Measurements from ENCODE around the gene KCNF1.

Gene KCNF1

DNA sequence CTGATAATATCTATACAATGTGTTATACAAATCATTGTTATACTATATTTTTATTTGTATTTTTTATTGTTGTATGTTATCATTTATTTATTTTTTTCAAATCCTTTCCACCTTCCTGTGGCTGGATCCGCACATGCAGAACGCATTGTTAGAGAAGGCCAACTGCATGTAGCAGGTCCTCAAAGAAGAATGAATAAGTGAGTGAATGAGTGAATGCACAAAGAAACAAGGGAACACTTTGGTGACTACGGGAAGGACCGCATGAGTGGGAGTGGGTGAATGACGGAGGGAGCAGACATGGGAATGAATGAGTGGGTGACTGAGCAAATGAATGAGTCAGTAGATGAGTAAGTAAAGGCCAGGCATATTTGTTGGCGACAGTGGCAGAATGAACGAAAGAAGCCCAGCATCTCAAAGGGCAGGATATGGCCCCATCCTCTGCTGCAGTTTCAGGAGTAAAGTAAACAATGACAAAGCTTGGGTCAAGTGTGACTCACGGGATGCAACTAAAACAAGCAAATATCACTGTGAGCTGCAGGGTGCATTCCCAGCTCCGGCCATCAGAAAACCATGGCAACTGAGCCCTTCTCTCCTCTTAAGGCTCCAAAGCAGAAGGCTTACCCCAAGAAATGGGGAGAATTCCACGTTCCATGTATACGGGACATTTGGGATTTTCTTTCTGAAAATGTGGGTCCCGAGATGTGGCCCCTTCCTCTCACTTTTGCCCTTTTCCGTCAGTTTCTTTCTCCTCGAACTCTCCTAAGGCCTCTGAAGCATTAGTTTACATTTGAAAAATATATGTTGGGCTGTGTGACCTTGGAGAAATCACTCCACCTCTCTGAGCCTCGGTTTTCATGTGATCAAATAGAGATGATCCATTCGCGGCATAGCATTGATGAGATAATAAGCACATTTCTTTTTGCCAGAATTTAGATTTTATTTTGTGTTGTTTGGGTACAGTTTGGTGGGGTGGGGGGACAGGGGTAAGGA, 24.5 kb downstream of the KCNF1 start (continued):
- TF ChIP-seq ESRRG (CRISPR knock-in tag; IDR thresholded peaks at IDR 0.05) (no peak), TOX (CRISPR knock-in tag; IDR thresholded peaks at IDR 0.05; ENCODE audit: borderline replicate concordance) (no peak), ZNF565 (CRISPR knock-in tag; conservative IDR thresholded peaks at IDR 0.05; ENCODE audit: low read depth) (no peak)

DNA sequence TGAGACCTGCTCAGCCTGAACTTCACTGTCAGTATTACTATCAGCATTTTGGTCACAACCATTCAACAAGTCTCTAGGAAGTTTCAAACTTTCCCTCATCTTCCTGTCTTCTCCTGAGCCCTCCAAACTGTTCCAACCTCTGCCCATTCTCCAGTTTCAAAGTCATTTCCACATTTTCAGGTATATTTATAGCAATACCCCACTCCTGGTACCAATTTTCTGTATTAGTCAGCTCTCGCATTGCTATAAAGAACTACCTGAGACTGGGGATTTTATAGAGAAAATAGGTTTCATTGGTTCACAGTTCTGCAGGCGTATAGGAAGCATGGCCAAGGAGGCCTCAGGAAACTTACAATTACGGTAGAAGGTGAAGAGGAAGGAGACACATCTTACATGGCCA, 27.3 kb downstream of the KCNF1 start:
- TF ChIP-seq BACH2 (CRISPR knock-in tag; IDR thresholded peaks at IDR 0.05; ENCODE audit: borderline replicate concordance) (no peak), ARNTL (CRISPR knock-in tag; IDR thresholded peaks at IDR 0.05; ENCODE audit: borderline replicate concordance, low read depth) (no peak), CSDC2 (CRISPR knock-in tag; IDR thresholded peaks at IDR 0.05) (no peak), GLIS3 (CRISPR knock-in tag; IDR thresholded peaks at IDR 0.05) (no peak), ZNF565 (CRISPR knock-in tag; conservative IDR thresholded peaks at IDR 0.05; ENCODE audit: low read depth) (no peak), TCF4 (CRISPR knock-in tag; IDR thresholded peaks at IDR 0.05; ENCODE audit: borderline replicate concordance) (no peak), ESRRG (CRISPR knock-in tag; IDR thresholded peaks at IDR 0.05) (no peak), ZC3H10 (CRISPR knock-in tag; IDR thresholded peaks at IDR 0.05) (no peak), OSR1 (CRISPR knock-in tag; IDR thresholded peaks at IDR 0.05) (no peak), ZNF8 (CRISPR knock-in tag; IDR thresholded peaks at IDR 0.05) (no peak), CREB5 (CRISPR knock-in tag; IDR thresholded peaks at IDR 0.05; ENCODE audit: low read depth) (no peak), RARB (CRISPR knock-in tag; IDR thresholded peaks at IDR 0.05) (no peak)
- TF ChIP-seq, protein P1, sequence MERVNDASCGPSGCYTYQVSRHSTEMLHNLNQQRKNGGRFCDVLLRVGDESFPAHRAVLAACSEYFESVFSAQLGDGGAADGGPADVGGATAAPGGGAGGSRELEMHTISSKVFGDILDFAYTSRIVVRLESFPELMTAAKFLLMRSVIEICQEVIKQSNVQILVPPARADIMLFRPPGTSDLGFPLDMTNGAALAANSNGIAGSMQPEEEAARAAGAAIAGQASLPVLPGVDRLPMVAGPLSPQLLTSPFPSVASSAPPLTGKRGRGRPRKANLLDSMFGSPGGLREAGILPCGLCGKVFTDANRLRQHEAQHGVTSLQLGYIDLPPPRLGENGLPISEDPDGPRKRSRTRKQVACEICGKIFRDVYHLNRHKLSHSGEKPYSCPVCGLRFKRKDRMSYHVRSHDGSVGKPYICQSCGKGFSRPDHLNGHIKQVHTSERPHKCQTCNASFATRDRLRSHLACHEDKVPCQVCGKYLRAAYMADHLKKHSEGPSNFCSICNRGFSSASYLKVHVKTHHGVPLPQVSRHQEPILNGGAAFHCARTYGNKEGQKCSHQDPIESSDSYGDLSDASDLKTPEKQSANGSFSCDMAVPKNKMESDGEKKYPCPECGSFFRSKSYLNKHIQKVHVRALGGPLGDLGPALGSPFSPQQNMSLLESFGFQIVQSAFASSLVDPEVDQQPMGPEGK (CRISPR knock-in tag; IDR thresholded peaks at IDR 0.05; ENCODE audit: borderline replicate concordance) = no peak
- TF ChIP-seq, protein P2, sequence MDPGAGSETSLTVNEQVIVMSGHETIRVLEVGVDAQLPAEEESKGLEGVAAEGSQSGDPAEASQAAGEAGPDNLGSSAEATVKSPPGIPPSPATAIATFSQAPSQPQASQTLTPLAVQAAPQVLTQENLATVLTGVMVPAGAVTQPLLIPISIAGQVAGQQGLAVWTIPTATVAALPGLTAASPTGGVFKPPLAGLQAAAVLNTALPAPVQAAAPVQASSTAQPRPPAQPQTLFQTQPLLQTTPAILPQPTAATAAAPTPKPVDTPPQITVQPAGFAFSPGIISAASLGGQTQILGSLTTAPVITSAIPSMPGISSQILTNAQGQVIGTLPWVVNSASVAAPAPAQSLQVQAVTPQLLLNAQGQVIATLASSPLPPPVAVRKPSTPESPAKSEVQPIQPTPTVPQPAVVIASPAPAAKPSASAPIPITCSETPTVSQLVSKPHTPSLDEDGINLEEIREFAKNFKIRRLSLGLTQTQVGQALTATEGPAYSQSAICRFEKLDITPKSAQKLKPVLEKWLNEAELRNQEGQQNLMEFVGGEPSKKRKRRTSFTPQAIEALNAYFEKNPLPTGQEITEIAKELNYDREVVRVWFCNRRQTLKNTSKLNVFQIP (CRISPR knock-in tag; IDR thresholded peaks at IDR 0.05; ENCODE audit: borderline replicate concordance, low read depth) = no peak
- ATAC-seq = no peak

DNA sequence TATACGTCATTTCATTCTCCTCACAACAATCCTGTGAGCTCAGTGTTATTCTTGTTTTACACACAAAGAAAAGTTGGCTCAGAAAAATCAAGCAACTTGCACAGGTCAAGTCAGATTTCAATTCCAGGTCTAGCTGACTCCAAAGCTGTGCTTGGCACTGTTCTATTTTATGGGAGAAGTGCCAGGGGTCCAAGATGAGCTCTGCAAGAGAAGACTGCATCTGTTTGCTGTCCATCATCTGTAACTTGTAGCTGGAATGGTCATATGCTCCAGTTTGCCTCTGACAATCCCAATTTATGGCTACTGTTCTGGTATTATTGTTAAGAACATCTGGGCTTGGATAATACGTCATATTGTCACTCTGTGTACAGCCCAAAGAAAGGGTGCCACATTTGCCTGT, 28.9 kb downstream of the KCNF1 start:
- TF ChIP-seq ZFP3 (CRISPR knock-in tag; IDR thresholded peaks at IDR 0.05) (no peak), TCF4 (CRISPR knock-in tag; IDR thresholded peaks at IDR 0.05; ENCODE audit: borderline replicate concordance) (no peak), TOX (CRISPR knock-in tag; IDR thresholded peaks at IDR 0.05; ENCODE audit: borderline replicate concordance) (no peak), OSR1 (CRISPR knock-in tag; IDR thresholded peaks at IDR 0.05) (no peak), GLIS3 (CRISPR knock-in tag; IDR thresholded peaks at IDR 0.05) (no peak), BACH2 (CRISPR knock-in tag; IDR thresholded peaks at IDR 0.05; ENCODE audit: borderline replicate concordance) (no peak)
- TF ChIP-seq, protein P1 (CRISPR knock-in tag; IDR thresholded peaks at IDR 0.05; ENCODE audit: borderline replicate concordance) = no peak
- no peak for ATAC-seq

DNA sequence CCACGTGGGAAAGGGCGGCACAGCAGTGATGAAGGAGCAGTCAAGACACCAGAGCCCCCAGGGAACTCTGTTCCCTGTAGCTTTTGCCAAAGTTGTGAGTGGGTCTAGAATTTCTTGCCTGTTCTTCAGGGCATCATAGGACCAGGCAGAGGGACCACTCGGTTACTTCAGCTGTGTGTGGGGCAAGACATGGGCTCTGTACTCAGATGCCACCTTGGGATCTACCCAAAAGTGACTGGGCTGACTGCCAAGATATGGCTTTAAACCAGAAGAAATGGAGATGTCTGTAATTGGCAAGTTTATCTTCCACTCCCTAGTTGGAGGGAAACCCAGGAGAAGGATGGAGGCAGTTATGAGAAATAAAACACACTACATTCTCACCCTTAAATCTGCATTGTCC, 29.6 kb downstream of the KCNF1 start:
- no peak for ATAC-seq
- TF ChIP-seq TCF4 (CRISPR knock-in tag; IDR thresholded peaks at IDR 0.05; ENCODE audit: borderline replicate concordance) = no peak
- TF ChIP-seq ISL1 (CRISPR knock-in tag; IDR thresholded peaks at IDR 0.05) = no peak
- no peak for TF ChIP-seq OSR1 (CRISPR knock-in tag; IDR thresholded peaks at IDR 0.05)
- no peak for TF ChIP-seq SNAI2 (CRISPR knock-in tag; IDR thresholded peaks at IDR 0.05)
- TF ChIP-seq, protein P3, sequence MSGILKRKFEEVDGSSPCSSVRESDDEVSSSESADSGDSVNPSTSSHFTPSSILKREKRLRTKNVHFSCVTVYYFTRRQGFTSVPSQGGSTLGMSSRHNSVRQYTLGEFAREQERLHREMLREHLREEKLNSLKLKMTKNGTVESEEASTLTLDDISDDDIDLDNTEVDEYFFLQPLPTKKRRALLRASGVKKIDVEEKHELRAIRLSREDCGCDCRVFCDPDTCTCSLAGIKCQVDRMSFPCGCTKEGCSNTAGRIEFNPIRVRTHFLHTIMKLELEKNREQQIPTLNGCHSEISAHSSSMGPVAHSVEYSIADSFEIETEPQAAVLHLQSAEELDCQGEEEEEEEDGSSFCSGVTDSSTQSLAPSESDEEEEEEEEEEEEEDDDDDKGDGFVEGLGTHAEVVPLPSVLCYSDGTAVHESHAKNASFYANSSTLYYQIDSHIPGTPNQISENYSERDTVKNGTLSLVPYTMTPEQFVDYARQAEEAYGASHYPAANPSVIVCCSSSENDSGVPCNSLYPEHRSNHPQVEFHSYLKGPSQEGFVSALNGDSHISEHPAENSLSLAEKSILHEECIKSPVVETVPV (CRISPR knock-in tag; IDR thresholded peaks at IDR 0.05) = no peak
- TF ChIP-seq ZNF565 (CRISPR knock-in tag; conservative IDR thresholded peaks at IDR 0.05; ENCODE audit: low read depth) = no peak
- TF ChIP-seq, protein P2 (CRISPR knock-in tag; IDR thresholded peaks at IDR 0.05; ENCODE audit: borderline replicate concordance, low read depth) = no peak
- no peak for TF ChIP-seq CREB5 (CRISPR knock-in tag; IDR thresholded peaks at IDR 0.05; ENCODE audit: low read depth)
- TF ChIP-seq ZFP3 (CRISPR knock-in tag; IDR thresholded peaks at IDR 0.05) = no peak
- no peak for TF ChIP-seq ESRRG (CRISPR knock-in tag; IDR thresholded peaks at IDR 0.05)
- TF ChIP-seq, protein P1 (CRISPR knock-in tag; IDR thresholded peaks at IDR 0.05; ENCODE audit: borderline replicate concordance) = no peak

Measured in SK-N-SH treated with all-trans-retinoic acid at 6 μM for 48 hours (cell line).